GM19025 (cell line): ENCODE measurements around the gene NUBPL.
"Not testable (repeated sequence)": the region's sequence is repeated elsewhere in the genome, so short reads cannot be mapped to it uniquely, and the experiment has no call there.

Experiments used
- ATAC-seq: cut with Tn5 transposase; IDR thresholded peaks from one replicate; pipeline ENCODE4 v1.9.1; 2021; ENCODE audit warnings: mild to moderate bottlenecking, low read depth, moderate library complexity; ENCODE audit not compliant: unreplicated experiment

The NUBPL gene

DNA sequence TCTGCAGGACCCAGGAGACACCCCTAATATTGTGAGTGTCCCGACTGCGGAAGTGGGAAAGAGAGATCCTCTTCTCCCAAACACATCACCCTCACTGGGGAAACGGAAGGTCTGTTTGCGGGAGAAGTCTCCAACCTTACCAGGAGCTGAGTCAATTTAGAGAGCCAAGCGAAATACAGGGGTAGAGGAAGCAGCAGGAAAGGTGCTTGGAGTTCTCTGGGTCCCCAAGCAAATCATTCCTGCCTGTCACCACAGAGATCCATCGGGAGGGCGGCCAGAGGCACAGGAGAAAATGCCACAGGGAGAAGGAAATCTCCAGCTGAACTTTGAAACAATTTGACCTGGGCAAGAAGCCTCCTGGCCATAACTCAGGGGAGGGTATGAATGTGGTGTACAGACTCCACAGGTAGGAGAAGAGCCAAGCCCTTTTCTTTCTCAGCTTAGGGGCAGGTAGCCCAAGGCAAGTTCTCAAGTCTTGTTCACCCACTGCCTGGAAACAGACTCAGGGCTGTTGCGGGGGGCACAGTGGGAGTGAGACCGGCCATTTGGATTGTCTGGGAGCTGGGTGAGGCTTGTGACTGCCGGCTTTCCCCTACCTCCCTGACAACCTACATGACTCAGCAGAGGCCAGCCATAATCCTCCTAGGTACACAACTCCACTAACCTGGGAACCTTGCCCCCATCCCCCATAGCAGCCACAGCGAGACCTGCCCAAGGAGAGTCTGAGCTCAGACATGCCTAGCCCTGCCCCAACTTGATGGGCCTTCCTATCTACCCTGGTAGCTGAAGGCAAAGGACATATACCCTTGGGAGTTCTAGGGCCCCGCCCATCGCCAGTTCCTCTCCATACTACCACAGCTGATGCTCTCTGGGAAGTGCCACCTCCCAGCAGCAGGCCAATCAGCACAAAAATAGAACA lies 304.0 kb downstream of the NUBPL start:
- no peak for ATAC-seq

- no peak for ATAC-seq
Observed at GRCh38 chr14:31867570-31867969, 306.4 kb downstream of the NUBPL start.

GRCh38 chr14:31868096-31868495 lies 306.9 kb downstream of the NUBPL start:
- ATAC-seq: not testable (repeated sequence)

GRCh38 chr14:31876741-31877140 lies 315.5 kb downstream of the NUBPL start:
- no peak for ATAC-seq

DNA sequence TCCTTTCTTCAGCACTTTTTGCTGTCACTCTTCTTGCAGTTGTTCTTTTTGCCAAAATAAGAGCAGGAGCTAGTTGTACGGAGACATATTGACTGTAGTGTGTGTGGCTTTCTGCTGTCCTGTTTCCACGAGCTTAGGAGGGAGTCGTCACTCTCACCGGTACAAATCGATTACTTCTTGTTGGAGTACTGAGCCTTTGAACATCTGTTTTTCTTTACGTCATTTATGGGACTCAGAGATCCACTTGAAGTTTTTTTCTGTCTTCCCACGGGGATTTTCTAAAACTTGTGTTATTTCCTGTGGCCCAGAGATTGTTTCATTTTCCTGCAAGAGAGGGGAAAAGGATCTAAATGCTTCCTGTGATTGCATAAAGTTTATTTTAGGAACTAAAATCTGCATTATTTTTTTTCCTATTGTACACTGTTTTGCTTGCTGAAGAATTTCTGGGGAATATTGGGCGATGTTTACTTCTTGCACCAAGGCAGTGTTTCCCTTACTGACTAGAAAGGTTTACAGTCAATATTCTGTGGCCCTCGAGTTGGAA lies 316.1 kb downstream of the NUBPL start:
- no peak for ATAC-seq

GRCh38 chr14:31879661-31880348 lies 318.6 kb downstream of the NUBPL start:
- ATAC-seq: no peak

DNA sequence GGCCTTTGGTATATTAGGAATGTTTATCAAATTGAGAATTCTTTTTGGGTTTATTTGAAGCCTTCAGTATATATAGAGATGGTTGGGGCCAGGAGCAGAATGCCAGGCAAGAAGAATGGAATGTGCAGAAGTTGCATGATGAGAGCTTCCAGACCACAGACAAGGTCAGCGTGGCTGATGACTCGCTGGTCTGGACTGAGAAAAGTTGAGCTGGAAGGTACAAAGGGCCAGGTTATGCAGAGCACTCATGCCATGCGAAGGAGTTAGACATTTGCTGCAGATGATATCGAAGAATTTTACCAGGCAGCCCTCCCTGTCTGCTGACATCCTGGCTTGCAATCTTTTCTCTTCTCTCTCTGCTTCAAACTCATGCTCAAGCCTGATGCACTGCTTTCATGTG lies 319.7 kb downstream of the NUBPL start:
- no peak for ATAC-seq

GRCh38 chr14:31881531-31882310 lies 320.5 kb downstream of the NUBPL start:
- ATAC-seq: no peak

DNA sequence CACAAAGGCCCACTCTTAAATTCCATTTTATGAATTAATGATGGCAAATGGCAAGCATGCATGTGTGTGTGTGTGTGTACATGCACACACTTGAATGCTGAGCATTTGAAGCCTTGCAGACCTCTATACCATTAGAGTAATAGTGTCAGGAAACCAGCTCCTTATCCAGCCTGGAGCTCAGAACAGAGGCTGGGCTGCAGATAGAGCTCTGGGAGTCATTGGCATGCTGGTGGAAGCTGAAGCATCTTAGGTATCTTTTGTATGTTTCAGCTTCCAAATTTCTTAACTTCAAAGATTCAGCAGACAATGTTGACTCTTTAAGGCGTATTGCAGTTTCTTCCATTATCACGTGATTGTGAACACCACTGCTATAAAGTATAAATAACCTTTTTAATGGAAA lies 323.0 kb downstream of the NUBPL start:
- no peak for ATAC-seq

DNA sequence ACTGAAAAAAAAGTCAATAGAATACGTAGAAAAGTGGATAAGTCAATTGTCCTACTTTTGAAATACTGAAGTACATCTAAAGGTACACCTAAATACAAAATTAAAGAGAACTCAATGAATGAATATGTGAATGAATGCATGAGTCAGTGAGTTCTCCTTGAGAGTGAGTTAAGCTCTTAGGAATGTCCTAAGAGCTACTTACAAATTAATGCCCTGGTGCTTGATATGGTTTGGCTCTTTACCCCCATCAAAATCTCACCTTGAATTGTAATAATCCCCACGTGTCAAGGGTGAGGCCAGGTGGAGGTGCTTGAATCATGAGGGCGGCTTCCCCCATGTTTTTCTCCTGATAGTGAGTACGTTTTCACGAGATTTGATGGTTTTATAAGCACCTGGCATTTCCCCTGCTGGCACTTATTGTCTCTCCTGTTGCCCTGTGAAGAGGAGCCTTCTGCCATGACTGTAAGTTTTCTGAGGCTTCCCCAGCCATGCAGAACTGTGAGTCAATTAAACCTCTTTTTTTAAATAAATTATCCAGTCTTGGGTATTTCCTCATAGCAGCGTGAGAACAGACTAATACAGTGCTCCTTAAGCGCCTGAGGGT lies 323.7 kb downstream of the NUBPL start:
- ATAC-seq: no peak

DNA sequence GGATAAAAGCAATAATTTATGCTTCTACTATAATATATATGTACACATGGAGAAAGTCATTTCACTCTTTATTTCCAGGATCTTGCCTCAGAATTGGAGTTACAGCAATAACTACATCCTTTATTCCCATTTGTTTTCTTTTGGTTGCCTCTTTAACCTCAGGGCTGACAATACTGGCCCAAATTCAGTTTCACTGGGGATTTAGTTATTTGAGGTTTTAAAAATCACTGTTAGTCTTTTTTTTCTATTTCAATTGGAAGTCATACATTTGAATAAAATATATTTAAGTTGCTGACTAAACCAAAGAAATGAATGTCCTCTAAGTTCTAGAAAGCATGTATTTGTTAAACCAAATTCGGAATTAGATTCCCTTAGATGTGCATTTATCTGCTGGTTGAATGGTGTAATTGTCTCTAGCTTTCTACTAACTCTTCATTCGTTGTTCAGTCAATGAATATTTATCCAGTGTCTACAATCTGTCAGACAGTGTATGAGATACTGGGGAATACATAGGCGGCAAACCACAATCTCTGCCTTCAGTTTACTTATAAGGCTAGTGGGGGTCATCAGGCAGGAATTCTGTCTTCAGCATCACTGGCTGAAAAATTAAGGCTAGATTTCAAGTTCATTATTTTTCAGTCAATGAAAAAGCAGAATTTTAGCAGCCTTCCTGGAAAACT lies 325.1 kb downstream of the NUBPL start:
- ATAC-seq: no peak

GRCh38 chr14:31887929-31888580 lies 326.9 kb downstream of the NUBPL start:
- no peak for ATAC-seq

- ATAC-seq: no peak
Observed at GRCh38 chr14:31889297-31889696, 328.1 kb downstream of the NUBPL start.

DNA sequence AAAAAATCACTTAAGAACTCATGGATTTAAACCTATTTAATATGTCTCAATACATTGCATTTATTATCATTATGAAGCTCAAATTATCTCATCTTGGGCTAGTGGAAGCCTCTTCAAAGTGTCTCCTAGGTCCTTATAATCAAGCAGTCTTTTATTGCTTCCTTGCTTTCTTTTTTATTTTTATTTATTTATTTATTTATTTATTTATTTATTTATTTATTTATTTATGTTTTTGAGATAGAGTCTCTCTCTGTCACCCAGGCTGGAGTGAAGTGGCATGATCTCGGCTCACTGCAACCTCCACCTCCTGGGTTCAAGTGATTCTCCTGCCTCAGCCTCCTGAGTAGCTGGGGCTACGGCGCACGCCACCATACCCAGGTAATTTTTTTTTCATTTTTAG lies 329.0 kb downstream of the NUBPL start:
- ATAC-seq: not testable (repeated sequence)

DNA sequence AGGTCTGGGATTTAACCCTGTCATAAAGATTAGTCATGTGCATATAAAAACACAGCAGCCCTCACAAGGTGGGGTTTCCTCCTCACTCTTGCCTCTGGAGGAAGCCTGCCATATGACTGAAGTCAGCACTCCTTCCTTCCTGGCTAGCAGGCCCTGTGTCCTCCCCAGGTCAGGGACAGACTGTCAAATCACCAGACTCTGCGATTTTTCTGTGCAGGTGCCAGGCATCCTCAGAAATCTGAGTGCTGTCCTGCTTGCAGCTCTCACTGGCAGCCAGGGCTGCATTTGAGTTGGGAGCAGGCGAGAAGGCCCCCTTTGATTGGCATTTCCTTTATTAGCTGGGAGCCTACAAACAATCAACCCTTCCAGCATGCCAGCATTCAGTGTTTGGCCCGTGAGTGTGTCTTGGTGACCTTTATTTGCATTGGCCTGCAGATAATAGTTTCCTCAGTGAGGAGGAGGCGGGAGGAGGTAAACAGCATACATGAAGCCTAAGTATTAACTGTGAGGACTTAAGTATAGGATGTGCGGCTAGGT lies 332.1 kb downstream of the NUBPL start:
- no peak for ATAC-seq

- ATAC-seq: no peak
Observed at GRCh38 chr14:31894351-31894750, 333.1 kb downstream of the NUBPL start.

DNA sequence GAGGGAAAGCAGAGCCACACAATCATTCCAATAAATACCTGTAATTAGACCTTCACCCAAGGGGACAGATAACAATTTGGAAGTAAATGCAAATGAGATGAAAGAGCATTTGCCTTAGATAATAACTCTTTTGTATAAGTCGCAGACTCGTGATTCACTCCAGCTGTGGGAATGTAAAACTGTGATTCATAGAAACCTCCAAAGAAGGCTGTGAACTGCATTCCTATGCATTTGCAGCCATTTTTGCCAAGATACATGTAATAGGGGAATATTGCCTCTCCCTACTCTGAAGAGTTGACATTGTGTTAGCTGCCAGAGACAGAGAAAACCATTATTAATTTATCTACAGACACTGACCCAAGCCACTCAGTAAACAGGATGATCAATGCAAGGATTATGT lies 334.0 kb downstream of the NUBPL start:
- no peak for ATAC-seq

GRCh38 chr14:31895646-31896045 lies 334.4 kb downstream of the NUBPL start:
- ATAC-seq: no peak

DNA sequence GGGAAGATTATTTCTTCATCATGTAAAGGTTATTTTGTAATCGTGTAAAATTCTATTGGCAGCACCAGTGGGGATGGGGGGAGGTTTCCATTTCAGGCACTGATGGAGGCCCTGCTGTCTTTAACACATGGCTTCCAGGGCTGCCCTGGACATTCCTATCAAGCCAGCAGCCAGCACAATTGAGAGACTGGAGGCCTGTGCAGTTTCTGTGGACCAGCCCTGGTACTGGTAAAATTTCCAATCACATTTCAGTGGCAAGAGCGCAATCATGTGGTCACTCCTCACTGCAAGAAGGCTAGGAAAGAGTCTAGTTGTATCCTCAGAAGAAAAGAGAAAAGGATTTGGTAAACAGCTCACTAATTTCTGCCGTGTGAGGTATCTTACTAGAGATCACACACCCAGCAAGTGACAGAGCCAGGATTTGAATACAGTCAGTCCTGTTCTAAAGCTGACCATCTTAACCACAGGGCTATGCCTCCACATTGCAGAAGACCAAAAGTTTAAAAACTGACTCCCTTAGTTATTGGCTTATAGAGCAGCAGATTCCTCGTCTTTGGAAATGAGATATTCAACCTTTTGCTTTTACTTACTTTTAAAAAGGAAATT lies 336.5 kb downstream of the NUBPL start:
- no peak for ATAC-seq
